HG03565 (cell line): ENCODE measurements around the gene UNC13B.
"Not testable (repeated sequence)": the region's sequence is repeated elsewhere in the genome, so short reads cannot be mapped to it uniquely, and the experiment has no call there.

ENCODE experiments used
- ATAC-seq: cut with Tn5 transposase; IDR thresholded peaks from one replicate; pipeline ENCODE4 v1.9.1; 2021; ENCODE audit warnings: mild to moderate bottlenecking, moderate library complexity; ENCODE audit not compliant: unreplicated experiment

Gene UNC13B

GRCh38 chr9:35220659-35221338, 59.0 kb downstream of the UNC13B start:
- ATAC-seq, result no peak

DNA sequence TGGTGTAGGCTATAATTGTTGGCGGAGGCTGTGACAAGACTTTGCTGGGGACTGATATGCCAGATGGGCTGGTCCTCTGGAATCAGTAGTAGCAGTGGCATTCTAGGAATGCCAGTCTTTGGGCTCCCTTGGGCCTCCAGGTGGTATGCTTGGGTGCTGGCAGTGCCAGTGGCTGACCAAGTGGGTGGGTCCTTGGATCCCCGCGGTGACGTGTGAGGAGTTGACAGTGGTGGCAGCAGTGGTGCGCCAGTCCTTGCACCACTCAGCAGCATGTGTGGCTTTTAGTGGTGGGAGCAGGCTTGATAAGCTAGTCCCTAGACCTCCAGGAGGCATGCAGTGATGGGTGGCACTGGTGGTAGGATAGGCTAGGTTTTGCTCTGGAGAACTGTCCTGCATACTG, 63.9 kb downstream of the UNC13B start:
- ATAC-seq, result no peak

DNA sequence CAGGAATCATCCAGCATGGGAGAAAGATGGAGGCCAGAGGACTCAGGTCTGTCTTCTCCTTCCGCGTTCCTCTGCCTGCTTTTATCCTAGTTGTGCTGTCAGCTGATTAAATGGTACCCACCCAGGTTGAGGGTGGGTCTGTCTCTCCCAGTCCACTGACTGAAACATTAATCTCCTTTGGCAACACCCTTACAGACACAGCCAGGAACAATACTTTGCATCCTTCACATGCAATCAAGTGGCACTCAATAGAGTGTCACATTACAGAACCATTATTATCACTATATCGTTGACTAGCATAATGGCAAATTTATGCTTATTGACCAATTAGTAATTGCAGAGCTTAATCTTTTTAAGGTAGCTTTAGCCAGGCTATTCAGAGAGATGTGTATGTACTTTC, 64.8 kb downstream of the UNC13B start:
- no peak for ATAC-seq

DNA sequence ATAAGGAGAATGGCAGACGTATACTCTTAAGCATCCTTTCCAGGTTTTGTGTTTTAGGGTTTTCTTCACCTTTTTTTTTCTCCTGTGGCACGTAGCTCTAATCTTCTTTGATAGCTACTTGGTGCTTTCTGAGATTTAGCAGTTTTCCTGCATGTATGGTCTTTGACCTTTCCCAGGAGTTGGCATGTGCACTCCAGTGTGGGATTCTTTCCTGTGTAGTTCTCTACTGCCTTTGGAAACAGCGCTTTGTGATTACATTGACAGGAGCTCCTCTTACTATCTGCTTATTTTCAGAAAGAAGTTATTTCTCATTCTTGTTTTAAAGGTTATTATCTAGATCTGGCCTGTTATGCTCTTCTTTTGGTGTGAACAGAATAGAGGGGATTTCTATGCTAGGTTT, 65.5 kb downstream of the UNC13B start:
- no peak for ATAC-seq

DNA sequence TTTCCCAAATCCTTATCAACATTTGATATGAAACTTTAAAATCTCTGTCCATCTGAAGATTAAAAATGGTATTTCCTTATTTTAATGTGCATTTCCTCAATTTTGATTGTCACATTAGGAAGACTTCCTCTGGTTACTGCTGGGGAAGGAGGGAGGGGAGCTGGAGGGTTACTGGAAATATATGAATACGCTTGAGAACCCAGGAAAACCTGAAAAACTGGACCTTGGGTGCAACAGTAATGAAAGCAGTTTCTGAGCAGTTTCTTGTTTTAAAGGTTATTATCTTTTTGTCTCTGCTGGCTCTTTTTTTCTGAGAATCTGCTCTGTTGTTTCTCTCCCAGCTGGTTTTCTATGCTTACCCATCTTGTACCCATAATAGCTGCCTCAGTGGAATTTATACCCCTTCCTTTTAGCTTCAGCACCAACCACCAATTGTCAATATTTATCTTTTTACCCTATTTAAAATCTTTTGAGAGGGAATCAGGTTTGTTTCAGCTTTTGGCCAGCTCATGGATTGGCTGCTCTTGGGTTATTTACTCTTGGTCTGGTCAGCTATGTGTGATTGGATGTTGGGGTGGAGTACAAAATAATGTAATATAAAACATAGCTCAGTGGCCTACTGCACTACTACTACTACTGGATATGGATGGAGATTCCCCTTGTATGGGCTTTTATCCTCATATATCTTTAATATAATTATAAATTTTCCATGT, 67.4 kb downstream of the UNC13B start:
- ATAC-seq, result no peak

DNA sequence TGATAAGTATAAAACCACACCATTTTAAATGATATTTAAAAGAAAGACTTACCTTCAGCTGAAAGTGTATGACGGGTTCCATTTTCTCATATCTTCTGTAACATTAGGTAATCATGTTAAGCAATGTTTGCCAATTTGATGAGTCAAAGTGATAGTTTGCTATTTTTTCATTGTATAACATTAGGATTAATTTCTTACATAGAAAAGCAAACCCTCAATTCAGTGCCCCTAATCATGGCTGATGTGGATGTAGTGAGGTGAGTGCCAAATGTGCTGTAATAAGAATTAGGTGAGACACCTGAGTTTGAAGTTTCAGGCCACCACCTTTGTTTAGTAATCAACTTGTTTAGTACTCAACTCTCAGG, 68.0 kb downstream of the UNC13B start:
- no peak for ATAC-seq

- ATAC-seq, result no peak
Measured at GRCh38 chr9:35232867-35233544, 71.2 kb downstream of the UNC13B start.

GRCh38 chr9:35236692-35237091, 74.9 kb downstream of the UNC13B start:
- ATAC-seq, result no peak

DNA sequence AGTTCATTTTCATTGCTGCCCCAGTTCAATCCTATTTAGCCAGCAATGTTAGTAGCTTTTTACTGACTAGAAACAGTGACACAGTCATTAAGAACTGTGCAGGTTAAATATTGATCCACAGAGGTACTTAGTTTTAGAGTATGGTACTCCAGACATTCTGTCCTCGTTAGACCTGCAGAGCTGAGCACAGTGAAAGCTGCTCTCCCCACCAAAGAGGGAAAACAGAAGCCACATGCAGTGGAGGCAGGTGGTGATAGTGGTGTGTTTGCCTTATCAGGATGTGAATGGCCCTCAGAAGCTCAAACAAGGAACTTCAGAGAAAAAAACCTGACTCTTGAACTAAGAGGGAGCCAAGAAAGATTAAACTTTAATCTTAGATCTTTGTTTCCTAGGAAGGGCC, 75.5 kb downstream of the UNC13B start:
- no peak for ATAC-seq

DNA sequence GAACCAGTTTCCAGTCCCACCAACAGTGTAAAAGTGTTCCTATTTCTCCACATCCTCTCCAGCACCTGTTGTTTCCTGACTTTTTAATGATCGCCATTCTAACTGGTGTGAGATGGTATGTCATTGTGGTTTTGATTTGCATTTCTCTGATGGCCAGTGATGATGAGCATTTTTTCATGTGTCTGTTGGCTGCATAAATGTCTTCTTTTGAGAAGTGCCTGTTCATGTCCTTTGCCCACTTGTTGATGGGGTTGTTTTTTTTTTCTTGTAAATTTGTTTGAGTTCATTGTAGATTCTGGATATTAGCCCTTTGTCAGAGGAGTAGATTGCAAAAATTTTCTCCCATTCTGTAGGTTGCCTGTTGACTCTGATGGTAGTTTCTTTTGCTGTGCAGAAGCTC, 84.1 kb downstream of the UNC13B start:
- ATAC-seq, result not testable (repeated sequence)

DNA sequence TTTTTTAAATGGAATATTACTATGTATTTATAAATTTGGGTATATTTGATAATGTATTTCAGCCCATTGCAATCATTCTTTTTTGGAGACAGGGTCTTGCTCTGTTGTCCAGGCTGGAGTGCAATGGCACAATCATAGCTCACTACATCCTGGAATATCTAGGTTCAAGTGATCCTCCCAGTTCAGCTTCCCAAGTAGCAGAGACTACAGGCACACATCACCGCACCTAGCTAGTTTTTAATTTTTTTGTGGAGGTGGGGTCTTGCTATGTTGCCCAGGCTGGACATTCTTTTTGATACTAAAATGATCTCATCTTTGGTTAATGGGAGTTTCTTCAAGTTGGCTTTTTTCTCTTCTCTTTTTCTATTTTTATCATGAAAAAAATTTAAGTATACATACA, 91.3 kb downstream of the UNC13B start:
- no peak for ATAC-seq

- no peak for ATAC-seq
Measured at GRCh38 chr9:35254237-35254636, 92.4 kb downstream of the UNC13B start.

- ATAC-seq, result no peak
Measured at GRCh38 chr9:35254984-35255857, 93.4 kb downstream of the UNC13B start.

- ATAC-seq, result no peak
Measured at GRCh38 chr9:35257986-35258659, 96.3 kb downstream of the UNC13B start.

- no peak for ATAC-seq
Measured at GRCh38 chr9:35258660-35259474, 97.1 kb downstream of the UNC13B start.

DNA sequence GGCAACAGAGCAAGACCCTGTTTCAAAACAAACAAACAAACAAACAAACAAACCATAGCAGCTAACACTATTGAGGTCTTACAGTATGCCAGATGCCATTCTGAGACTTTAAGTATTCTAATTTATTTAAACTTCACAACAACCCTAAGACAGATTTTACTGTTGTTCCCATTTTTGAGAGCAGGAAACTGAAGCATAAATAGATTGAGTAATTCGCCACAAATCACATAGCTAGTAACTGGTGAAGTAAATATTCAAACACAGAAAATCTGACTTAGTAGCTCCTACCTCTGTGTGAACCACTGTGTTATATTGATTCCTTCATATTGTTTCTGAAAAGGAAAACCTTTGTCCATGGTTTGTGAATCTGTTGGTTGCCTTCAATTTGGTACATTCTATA, 98.4 kb downstream of the UNC13B start:
- ATAC-seq, result no peak

- no peak for ATAC-seq
Measured at GRCh38 chr9:35262064-35262463, 100.3 kb downstream of the UNC13B start.

GRCh38 chr9:35267710-35268109, 105.9 kb downstream of the UNC13B start:
- ATAC-seq, result no peak

GRCh38 chr9:35269919-35270318, 108.1 kb downstream of the UNC13B start:
- ATAC-seq, result no peak

GRCh38 chr9:35271637-35272036, 109.8 kb downstream of the UNC13B start:
- no peak for ATAC-seq
